Adipocyte (in vitro differentiated cells): Measurements from ENCODE around the gene GRIPAP1.

Source experiments
- DNase-seq: peaks from one replicate; pipeline ENCODE4 v3.0.0-alpha.2; 2015; ENCODE audit warnings: low read depth
- H3K27me3 ChIP-seq: replicated peaks from 2 replicates; pipeline ENCODE4 v1.7.0; 2013; ENCODE audit warnings: mild to moderate bottlenecking, low read length, moderate library complexity; ENCODE audit not compliant: control insufficient read depth, insufficient read depth
- H3K36me3 ChIP-seq: 2 replicates; pipeline ENCODE4 v1.7.0; 2013; ENCODE audit warnings: low read length, mild to moderate bottlenecking, moderate library complexity; ENCODE audit not compliant: control insufficient read depth, insufficient read depth, severe bottlenecking
- H3K4me1 ChIP-seq: 2 replicates; pipeline ENCODE4 v1.7.0; 2013; ENCODE audit warnings: mild to moderate bottlenecking, low read length, moderate library complexity; ENCODE audit not compliant: control insufficient read depth, insufficient read depth
- H3K4me3 ChIP-seq: 2 replicates; pipeline ENCODE4 v1.7.0; 2013; ENCODE audit warnings: mild to moderate bottlenecking, low read length, moderate library complexity
- H3K9ac ChIP-seq: 2 replicates; pipeline ENCODE4 v1.7.0; 2013; ENCODE audit warnings: mild to moderate bottlenecking, low read length, moderate library complexity
- H3K9me3 ChIP-seq: 2 replicates; pipeline ENCODE4 v1.7.0; 2013; ENCODE audit warnings: mild to moderate bottlenecking, low read length, moderate library complexity; ENCODE audit not compliant: control insufficient read depth

GRIPAP1 gene

GRCh38 chrX:49002091-49002935 is at the start of gene GRIPAP1:
GRIPAP1 (minus strand) TSS chrX:49002264; CDS start chrX:49002229, 35 bp downstream.
- Histone ChIP-seq H3K4me1 (no peaks in the 10 kb centered on the region), H3K27me3 (peaks cover 3% of the 10 kb centered on the region), H3K9ac (peak within 1 kb of the TSS; percentile 95), H3K9me3 (peaks cover 8% of the 10 kb centered on the region), H3K36me3 (peaks cover 15% of the 10 kb centered on the region), H3K4me3 (peak within 1 kb of the TSS; percentile 96)
- peak; percentile 86 for DNase-seq

GRCh38 chrX:49043987-49044281 is 41.9 kb upstream of the GRIPAP1 start:
- no peak for DNase-seq
- Histone ChIP-seq H3K9me3 (no peaks in the 10 kb centered on the region), H3K36me3 (peaks cover 7% of the 10 kb centered on the region), H3K4me3 (peak overlapping the region; percentile 57), H3K4me1 (peaks cover 12% of the 10 kb centered on the region), H3K27me3 (no peaks in the 10 kb centered on the region), H3K9ac (peak overlapping the region; percentile 52)

GRCh38 chrX:49043220-49043986 is 41.3 kb upstream of the GRIPAP1 start, which contains the start of gene TFE3:
TFE3 (minus strand) TSS chrX:49043357; CDS start chrX:49043226, 131 bp downstream.
- Histone ChIP-seq H3K4me3 (peak within 1 kb of the TSS; percentile 93), H3K9ac (peak within 1 kb of the TSS; percentile 96), H3K36me3 (peaks cover 12% of the 10 kb centered on the region), H3K27me3 (no peaks in the 10 kb centered on the region), H3K4me1 (peaks cover 15% of the 10 kb centered on the region), H3K9me3 (no peaks in the 10 kb centered on the region)
- peak; percentile 98 for DNase-seq

GRCh38 chrX:49042581-49043219 is 40.6 kb upstream of the GRIPAP1 start:
- H3K4me3 ChIP-seq = peak overlapping the region; percentile 93
- H3K36me3 ChIP-seq = peaks cover 19% of the 10 kb centered on the region
- no peaks in the 10 kb centered on the region for H3K27me3 ChIP-seq
- peak overlapping the region; percentile 96 for H3K9ac ChIP-seq
- peak; percentile 52 for DNase-seq
- no peaks in the 10 kb centered on the region for H3K9me3 ChIP-seq
- H3K4me1 ChIP-seq = peaks cover 17% of the 10 kb centered on the region

GRCh38 chrX:49041744-49042580 is 39.9 kb upstream of the GRIPAP1 start:
- Histone ChIP-seq H3K4me1 (peaks cover 18% of the 10 kb centered on the region), H3K36me3 (peaks cover 26% of the 10 kb centered on the region), H3K9me3 (no peaks in the 10 kb centered on the region), H3K9ac (peak overlapping the region; percentile 96), H3K27me3 (no peaks in the 10 kb centered on the region), H3K4me3 (peak overlapping the region; percentile 93)
- DNase-seq = peak; percentile 69

- H3K9ac ChIP-seq = peak overlapping the region; percentile 96
- H3K36me3 ChIP-seq = peaks cover 36% of the 10 kb centered on the region
- no peaks in the 10 kb centered on the region for H3K9me3 ChIP-seq
- H3K4me3 ChIP-seq = peak overlapping the region; percentile 93
- DNase-seq = peak; percentile 36
- H3K4me1 ChIP-seq = peaks cover 18% of the 10 kb centered on the region
- H3K27me3 ChIP-seq = no peaks in the 10 kb centered on the region
These were observed 38.4 kb upstream of the GRIPAP1 start for GRCh38 chrX:49040376-49040955.

GRCh38 chrX:49039598-49040375 is 37.7 kb upstream of the GRIPAP1 start:
- no peaks in the 10 kb centered on the region for H3K27me3 ChIP-seq

GRCh38 chrX:49037883-49038475 is 35.9 kb upstream of the GRIPAP1 start:
- no peaks in the 10 kb centered on the region for H3K9me3 ChIP-seq
- peaks cover 49% of the 10 kb centered on the region for H3K36me3 ChIP-seq
- H3K9ac ChIP-seq = peak overlapping the region; percentile 37
- H3K4me3 ChIP-seq = no peak overlapping the region
- H3K4me1 ChIP-seq = peaks cover 25% of the 10 kb centered on the region
- peak; percentile 70 for DNase-seq
- H3K27me3 ChIP-seq = no peaks in the 10 kb centered on the region

More at GRCh38 chrX:49039598-49040375, 37.7 kb upstream of the GRIPAP1 start:
- H3K9ac ChIP-seq = peak overlapping the region; percentile 96
- H3K4me1 ChIP-seq = peaks cover 18% of the 10 kb centered on the region
- peak overlapping the region; percentile 93 for H3K4me3 ChIP-seq
- H3K36me3 ChIP-seq = peaks cover 36% of the 10 kb centered on the region
- peak; percentile 96 for DNase-seq
- no peaks in the 10 kb centered on the region for H3K9me3 ChIP-seq

- Histone ChIP-seq H3K36me3 (peaks cover 57% of the 10 kb centered on the region), H3K4me1 (peaks cover 7% of the 10 kb centered on the region), H3K27me3 (peaks cover 3% of the 10 kb centered on the region), H3K9me3 (no peaks in the 10 kb centered on the region), H3K4me3 (no peak overlapping the region), H3K9ac (no peak overlapping the region)
- no peak for DNase-seq
These were observed 28.2 kb upstream of the GRIPAP1 start for GRCh38 chrX:49030283-49030682.
